Stimulated activated CD4-positive, alpha-beta T cell treated with anti-CD3 and anti-CD28 coated beads, TNF-alpha, amount 100 ng/mL, for 24 hours (primary cell): ENCODE results near the gene SPATA33.
A peak's percentile ranks its signal among the peaks of the same experiment; 100 is the strongest.
"Not testable (repeated sequence)": the region's sequence is repeated elsewhere in the genome, so short reads cannot be mapped to it uniquely, and the experiment has no call there.

Experiments used
- DNase-seq, 3 experiments: peaks; one replicate each; pipeline ENCODE4 v3.0.0-alpha.2; 2020; ENCODE audit warnings: low read depth in 3 of 3

Gene SPATA33

GRCh38 chr16:89629827-89630610 is 27.6 kb upstream of the SPATA33 start:
- no peak for DNase-seq

DNA sequence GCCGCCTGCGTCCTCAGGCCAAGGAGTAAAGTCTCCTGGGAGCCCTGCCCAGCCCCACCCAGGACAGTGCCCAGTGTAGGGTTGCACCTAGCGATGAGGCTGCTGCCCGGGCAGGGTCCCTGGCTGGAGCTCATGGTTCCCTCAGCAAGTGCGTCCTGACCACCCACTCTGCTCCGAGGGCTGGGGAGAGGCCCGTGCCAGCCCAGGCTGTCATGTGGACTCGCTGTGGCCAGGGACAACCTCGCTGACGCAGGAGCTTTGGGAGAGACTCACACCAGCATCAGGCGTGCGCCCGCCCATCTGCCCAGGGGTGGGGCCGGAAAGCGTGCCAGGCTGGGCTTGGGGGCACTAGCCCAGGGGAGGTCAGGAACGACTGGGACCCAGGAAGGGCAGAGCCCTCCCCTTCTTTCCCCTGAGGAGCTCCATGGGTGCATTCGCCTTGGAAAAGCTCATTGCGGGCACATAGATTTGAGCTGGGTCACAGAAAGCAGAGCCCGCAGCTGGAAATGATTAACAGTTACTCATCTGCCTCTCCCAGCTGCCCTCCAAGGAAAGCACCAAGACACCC is 24.5 kb upstream of the SPATA33 start:
- no peak for DNase-seq

DNA sequence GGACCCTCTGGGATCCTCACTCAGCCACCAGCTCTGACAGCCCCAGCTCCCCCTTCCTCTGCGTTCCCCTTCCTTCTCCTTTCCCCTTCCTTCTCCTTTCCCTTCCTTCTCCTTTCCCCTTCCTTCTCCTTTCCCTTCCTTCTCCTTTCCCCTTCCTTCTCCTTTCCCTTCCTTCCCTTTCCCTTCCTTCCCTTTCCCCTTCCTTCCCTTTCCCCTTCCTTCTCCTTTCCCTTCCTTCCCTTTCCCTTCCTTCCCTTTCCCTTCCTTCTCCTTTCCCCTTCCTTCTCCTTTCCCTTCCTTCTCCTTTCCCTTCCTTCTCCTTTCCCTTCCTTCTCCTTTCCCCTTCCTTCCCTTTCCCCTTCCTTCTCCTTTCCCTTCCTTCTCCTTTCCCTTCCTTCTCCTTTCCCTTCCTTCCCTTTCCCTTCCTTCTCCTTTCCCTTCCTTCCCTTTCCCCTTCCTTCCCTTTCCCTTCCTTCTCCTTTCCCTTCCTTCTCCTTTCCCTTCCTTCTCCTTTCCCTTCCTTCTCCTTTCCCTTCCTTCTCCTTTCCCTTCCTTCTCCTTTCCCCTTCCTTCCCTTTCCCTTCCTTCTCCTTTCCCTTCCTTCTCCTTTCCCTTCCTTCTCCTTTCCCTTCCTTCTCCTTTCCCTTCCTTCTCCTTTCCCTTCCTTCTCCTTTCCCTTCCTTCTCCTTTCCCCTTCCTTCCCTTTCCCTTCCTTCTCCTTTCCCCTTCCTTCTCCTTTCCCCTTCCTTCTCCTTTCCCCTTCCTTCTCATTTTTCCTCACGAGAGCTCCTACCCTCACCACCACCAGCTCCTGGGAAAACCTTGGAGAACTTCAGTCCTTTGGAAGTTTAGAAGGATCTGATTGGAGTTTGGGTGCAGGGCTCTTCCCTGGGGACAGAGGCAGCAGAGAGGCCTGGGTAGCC is 22.9 kb upstream of the SPATA33 start:
- not testable (repeated sequence) for DNase-seq

GRCh38 chr16:89636663-89637062 is 21.0 kb upstream of the SPATA33 start:
- DNase-seq = no peak

GRCh38 chr16:89637379-89637778 is 20.3 kb upstream of the SPATA33 start:
- DNase-seq = no peak

DNA sequence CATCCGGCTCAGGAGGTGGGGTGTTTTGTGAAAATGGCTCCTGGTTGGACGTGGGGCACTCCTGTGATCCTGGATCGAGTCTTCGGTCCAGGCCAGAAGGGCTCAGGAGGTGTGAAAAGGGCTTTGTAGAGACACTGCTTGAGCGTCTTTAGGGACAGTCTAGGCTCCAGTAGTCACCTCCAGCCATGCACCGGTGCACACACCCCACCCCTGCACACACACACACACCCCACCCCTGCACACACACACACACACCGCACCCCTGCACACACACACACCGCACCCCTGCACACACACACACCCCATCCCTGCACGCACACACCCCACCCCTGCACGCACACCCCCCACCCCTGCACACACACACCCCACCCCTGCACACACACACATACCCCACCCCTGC is 19.2 kb upstream of the SPATA33 start:
- no peak for DNase-seq

DNA sequence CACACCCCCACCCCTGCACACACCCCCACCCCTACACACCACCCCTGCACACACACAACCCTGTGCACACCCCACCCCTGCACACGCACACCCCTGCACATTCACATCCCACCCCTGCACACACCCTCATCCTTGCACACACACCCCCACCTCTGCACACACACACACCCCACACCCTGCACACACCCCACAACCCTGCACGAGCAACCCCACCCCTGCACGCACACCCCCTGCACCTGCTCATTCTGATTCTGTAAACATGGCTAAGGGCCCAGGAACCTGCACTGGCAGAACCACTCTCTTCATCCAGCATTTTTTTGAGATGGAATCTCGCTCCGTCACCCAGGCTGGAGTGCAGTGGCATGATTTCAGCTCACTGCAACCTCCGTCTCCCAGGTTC is 18.3 kb upstream of the SPATA33 start:
- no peak for DNase-seq

DNA sequence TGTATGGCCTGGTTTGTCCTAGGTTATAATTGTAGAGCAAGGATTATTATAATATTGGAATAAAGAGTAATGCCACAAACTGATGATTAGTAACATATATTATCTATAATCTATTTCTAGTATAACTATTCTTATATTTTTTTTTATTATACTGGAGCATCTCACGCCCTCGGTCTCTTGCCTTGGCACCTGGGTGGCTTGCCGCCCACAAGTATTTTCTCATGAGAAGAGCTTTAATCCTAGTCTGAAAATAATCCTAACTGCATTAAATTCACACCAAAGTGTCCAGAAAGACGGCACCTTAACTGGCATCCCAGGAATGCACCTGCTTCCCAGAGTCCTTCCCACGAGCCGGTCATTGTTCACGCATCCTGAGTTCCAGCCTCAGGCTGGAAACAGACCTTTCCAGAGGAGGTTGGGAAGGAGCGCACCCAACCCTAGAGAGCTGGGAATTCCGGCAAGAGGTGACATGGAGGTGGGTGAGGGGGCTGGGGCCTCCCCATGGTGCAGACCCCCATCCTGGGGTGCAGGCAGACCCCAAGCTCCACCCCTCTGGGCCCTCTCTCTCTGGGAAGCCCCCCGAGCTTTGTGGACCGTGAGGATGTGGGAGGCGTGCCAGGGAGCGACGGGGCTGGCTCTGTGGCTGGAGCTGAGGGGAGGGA is 16.0 kb upstream of the SPATA33 start:
- DNase-seq = no peak

DNA sequence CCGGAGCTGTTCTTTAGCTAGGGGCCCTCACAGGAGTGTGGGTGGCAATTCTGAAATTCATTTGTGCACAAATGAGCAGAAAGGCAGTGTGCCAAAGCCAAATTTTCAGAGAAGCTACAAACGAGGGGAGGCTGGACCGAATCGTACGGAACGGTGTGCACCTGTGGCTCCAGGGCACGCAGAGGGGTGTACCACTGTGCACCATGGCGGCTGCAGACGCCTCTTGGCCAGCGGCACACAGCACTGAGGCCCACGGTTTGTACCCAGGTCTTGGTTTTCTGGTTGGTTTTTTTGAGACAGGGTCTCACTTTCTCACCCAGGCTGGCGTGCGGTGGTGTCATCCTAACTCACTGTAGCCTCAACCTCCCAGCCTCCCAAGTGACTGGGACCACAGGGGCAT is 15.1 kb upstream of the SPATA33 start:
- DNase-seq = no peak

GRCh38 chr16:89643769-89644300 is 13.8 kb upstream of the SPATA33 start:
- DNase-seq = no peak

DNA sequence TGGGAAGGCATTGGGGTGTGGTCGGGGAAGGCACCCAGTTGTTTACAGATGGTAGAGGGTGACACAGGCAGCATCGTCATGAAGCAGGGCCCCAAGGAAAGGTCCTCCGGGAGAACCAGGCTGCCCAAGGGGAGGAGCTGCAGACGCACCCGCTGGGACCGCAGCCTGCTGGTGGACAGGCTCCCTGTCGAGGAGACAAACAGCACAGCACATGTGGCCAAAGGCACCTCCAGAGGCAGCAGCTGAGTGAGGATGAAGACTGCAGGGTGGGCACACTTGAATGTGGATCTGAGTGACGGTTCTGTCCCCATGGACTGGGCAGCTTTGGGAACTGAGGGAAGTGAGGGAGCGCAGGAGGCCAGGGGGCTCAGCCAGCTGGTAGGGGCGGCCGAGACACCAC is 12.5 kb upstream of the SPATA33 start:
- DNase-seq = no peak

GRCh38 chr16:89646270-89646669 is 11.4 kb upstream of the SPATA33 start:
- DNase-seq = no peak

DNA sequence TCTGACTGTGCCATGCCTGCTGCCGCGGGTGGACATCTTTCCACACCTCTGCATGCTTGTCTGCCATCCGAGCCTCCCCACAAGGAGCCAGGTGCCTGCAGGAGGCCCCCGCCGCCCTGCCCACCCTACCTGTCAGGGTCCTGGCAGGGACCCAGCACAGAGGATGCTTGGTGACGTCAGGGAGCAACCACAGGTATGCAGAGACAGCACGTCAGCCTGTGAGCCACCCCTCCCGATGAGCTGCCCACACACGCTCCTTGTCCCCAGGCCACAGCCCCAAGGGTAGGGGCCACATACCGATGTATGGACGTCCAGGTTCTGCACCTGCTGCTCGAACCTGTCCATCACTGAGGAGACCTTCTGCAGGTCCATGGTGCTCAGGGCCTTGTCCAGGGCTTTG is 10.7 kb upstream of the SPATA33 start:
- DNase-seq = no peak

- DNase-seq = no peak
These were observed 6.1 kb upstream of the SPATA33 start for GRCh38 chr16:89651584-89651983.

- no peak for DNase-seq
These were observed 3.9 kb upstream of the SPATA33 start for GRCh38 chr16:89653656-89654295.

- DNase-seq = no peak
These were observed 2.5 kb upstream of the SPATA33 start for GRCh38 chr16:89655062-89655643.

DNA sequence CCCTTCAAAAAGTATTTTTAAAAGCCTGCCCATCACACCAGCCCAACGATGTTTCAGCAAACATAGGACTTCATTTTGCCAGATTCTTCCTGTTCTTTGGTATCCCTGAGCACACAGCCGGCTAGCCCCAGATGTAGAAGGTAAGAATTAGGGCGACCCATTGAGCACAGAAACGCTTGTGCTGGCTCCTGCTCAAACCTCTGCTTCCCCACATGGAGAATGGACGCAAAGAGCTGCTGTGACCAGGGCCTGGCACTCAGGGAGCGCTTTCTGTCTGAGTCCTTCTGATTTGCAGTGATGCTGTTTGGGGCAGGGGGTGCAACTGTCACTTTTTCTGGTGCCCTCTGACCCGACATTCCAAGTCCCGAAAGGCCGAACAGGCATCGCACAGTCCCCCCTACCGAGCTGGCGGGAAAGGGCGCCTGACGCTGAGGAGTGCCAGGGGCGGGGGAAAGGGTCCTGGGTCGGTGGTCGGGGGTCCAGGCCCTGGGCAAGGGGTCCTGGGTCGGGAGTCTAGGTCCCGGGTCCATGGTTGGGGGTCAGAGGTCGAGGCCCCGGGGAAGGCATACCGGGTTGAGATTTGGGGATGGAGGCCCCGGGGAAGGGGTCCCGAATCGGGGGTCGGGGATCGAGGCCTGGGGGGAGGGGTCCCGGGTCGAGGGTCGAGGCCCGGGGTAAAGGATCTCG is 1.1 kb upstream of the SPATA33 start:
- no peak for DNase-seq

DNA sequence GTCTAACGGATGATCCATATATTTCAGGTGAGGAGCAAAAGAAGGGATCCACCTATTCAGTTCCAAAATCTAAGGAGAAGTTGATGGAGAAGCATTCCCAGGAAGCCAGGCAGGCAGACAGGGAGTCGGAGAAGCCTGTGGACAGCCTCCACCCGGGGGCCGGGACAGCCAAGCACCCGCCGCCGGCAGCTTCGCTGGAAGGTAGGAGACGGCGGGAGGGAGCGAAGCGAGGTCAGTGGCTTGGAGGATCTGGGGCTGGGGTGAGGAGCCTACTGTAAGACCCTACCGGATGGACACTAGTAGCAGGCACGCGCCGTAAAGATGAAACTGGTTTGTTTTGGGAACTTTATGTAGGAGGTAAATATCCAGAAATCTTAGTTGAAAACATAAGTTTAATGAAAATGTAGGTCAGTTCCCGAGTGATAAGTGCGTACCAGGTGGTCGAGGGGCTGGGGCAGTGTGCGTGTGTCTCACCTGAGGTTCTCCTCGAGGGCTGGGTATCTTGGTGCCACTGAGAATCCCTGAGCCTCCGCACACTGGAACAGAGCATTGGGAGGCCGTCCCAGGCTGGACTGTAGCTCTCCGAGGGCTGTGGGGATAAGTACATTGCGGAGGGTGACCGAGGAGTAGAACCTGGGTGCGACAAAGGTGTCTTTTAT is 714 bp downstream of the SPATA33 start:
- DNase-seq = peak in 1 of 3 experiments; percentile 18

DNA sequence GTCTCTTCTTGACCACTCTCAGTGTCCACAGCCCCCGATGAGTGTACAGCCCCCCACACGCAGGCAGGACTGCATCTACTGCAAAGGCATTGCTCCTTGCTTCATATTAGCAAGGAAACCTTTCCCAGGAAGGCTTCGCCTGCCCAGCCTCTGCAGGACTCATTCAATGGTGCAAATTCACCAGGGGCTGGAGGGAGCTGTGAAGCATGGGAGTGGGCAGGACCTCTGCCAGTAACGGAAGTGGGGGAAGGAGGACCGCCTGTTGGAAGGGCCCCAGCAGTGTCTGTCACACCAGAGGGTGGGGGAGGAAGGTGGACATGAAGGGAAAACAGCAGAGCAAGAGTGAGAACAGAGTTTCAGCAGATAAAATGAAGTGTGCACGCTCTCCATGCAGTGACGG is 2.5 kb downstream of the SPATA33 start:
- no peak for DNase-seq

DNA sequence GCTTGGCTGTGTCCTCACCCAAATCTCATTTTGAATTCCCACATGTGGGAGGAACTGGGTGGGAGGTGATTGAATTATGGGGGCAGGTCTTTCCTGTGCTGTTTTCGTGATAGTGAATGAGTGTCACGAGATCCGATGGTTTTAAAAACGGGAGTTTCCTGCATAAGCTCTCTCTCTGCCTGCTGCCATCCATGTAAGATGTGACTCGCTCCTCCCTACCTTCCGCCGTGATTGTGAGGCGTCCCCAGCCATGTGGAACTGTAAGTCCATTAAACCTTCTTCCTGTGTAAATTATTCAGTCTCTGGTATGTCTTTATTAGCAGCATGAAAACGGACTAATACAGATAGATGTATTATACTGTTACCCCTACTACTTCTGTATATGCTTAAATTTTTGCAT is 3.6 kb downstream of the SPATA33 start:
- no peak for DNase-seq
